Endothelial cell of umbilical vein (primary cell): Measurements from ENCODE around the gene KCNG2. TPM values are rescaled to one million over a fixed set of nuclear protein-coding genes. Genes with fewer than 3 reads are reported as not detected.

Experiments
- BruUV-seq: library from RNA; stranded (reverse); fragments of 400-500 nt; replicated peaks from 2 replicates; lab custom pipeline; 2021; lab: Mats Ljungman, UMichigan
- CTCF ChIA-PET: fragments of 300-600, 350-600 bp; sonication (Branson Sonifier 250); formaldehyde crosslinking; loops from one replicate; lab custom pipeline; 2021; ENCODE audit warnings: antibody characterized with exemption, inconsistent platforms; lab: Charles Lee
- POLR2A ChIA-PET: fragments of 300-600, 350-600 bp; sonication (Branson Sonifier 250); formaldehyde crosslinking; loops from one replicate; lab custom pipeline; 2021; ENCODE audit warnings: antibody characterized with exemption, inconsistent platforms; lab: Charles Lee
- DNase-seq: peaks from one replicate; pipeline ENCODE4 v3.0.0-alpha.2; 2011; ENCODE audit warnings: low read depth, low spot score
- FAIRE-seq: peaks from 2 replicates; lab custom pipeline; 2011; peaks lifted over from hg19 to GRCh38; lab: Jason Lieb, UNC
- H2AFZ ChIP-seq: 2 replicates; pipeline ENCODE4 v1.6.0; 2012; ENCODE audit warnings: low read depth, low read length, control low read depth, inconsistent platforms
- H3K27ac ChIP-seq: 2 replicates; pipeline ENCODE4 v1.5.1; 2011; ENCODE audit warnings: low read depth, mild to moderate bottlenecking, control low read depth, low read length, moderate library complexity; ENCODE audit not compliant: insufficient read depth
- H3K27me3 ChIP-seq, 2 experiments: 2 replicates each; pipeline versions ENCODE4 v1.6.0 to v1.6.1; 2011; ENCODE audit warnings: low read length in 2 of 2, mixed read lengths in 1 of 2; ENCODE audit not compliant: control insufficient read depth in 2 of 2, insufficient read depth in 2 of 2
- H3K36me3 ChIP-seq, 2 experiments: 2 replicates in 1 of 2; 3 replicates in 1 of 2; pipeline ENCODE4 v1.5.1; 2011; ENCODE audit warnings: low read length in 2 of 2, mild to moderate bottlenecking in 1 of 2, moderate library complexity in 1 of 2; ENCODE audit not compliant: control insufficient read depth in 2 of 2, insufficient read depth in 2 of 2; ENCODE audit errors: extremely low read depth in 1 of 2
- H3K4me1 ChIP-seq: 3 replicates; pipeline ENCODE4 v1.5.1; 2011; ENCODE audit warnings: mild to moderate bottlenecking, low read length; ENCODE audit not compliant: control insufficient read depth, insufficient read depth; ENCODE audit errors: extremely low read depth
- H3K4me2 ChIP-seq: 2 replicates; pipeline ENCODE4 v1.6.1; 2011; ENCODE audit warnings: low read length, control low read depth, mixed read lengths; ENCODE audit not compliant: insufficient read depth
- H3K4me3 ChIP-seq, 3 experiments: fragments of 200-600 bp in 1 of 3; sonication (generic), shearing (Covaris generic) in 1 of 3; replicated peaks in 1 of 3; 2 replicates each; pipeline ENCODE4 v1.5.1; 2011 to 2016; ENCODE audit warnings: control low read depth in 3 of 3, low read length in 3 of 3, mild to moderate bottlenecking in 2 of 3, inconsistent platforms in 1 of 3, low read depth in 1 of 3, moderate library complexity in 1 of 3; ENCODE audit not compliant: insufficient read depth in 1 of 3
- H3K79me2 ChIP-seq: 2 replicates; pipeline ENCODE4 v1.6.0; 2012; ENCODE audit warnings: low read length, inconsistent platforms; ENCODE audit not compliant: control insufficient read depth, insufficient read depth
- H3K9ac ChIP-seq: replicated peaks from 2 replicates; pipeline ENCODE3; 2011; ENCODE audit warnings: low read length, control low read depth; ENCODE audit not compliant: insufficient read depth; ENCODE audit errors: extremely low read depth
- H3K9me1 ChIP-seq: replicated peaks from 3 replicates; pipeline ENCODE4 v1.6.0; 2011; ENCODE audit warnings: mild to moderate bottlenecking, low read length; ENCODE audit not compliant: control insufficient read depth, insufficient read depth; ENCODE audit errors: extremely low read depth
- H3K9me3 ChIP-seq: replicated peaks from 2 replicates; pipeline ENCODE4 v1.5.1; 2012; ENCODE audit warnings: low read length, inconsistent platforms; ENCODE audit not compliant: control insufficient read depth, insufficient read depth
- H4K20me1 ChIP-seq: replicated peaks from 2 replicates; pipeline ENCODE3; 2011; ENCODE audit warnings: mild to moderate bottlenecking, low read length; ENCODE audit not compliant: control insufficient read depth, insufficient read depth; ENCODE audit errors: extremely low read depth
- EZH2 ChIP-seq: IDR thresholded peaks from 2 replicates; pipeline ENCODE4 v1.6.1; 2012; ENCODE audit warnings: borderline replicate concordance, low read depth, mild to moderate bottlenecking, moderate library complexity, low read length, inconsistent platforms; ENCODE audit not compliant: severe bottlenecking
- FOS ChIP-seq: IDR thresholded peaks from 2 replicates; pipeline ENCODE4 v1.6.1; 2011; ENCODE audit warnings: mild to moderate bottlenecking, low read length, moderate library complexity, borderline replicate concordance; ENCODE audit not compliant: insufficient read depth
- GATA2 ChIP-seq: IDR thresholded peaks from 2 replicates; pipeline ENCODE4 v1.7.0; 2011; ENCODE audit warnings: low read depth, mild to moderate bottlenecking, moderate library complexity, mixed read lengths, low read length; ENCODE audit not compliant: insufficient read length, insufficient read depth
- JUN ChIP-seq: IDR thresholded peaks from 2 replicates; pipeline ENCODE4 v1.6.1; 2011; ENCODE audit warnings: borderline replicate concordance, low read depth; ENCODE audit not compliant: insufficient read length, insufficient read depth
- MAX ChIP-seq: IDR thresholded peaks from 2 replicates; pipeline ENCODE4 v1.6.1; 2011; ENCODE audit not compliant: insufficient read depth, insufficient read length
- MYC ChIP-seq: IDR thresholded peaks from one replicate; pipeline ENCODE4 v1.6.1; 2011; ENCODE audit warnings: mild to moderate bottlenecking, low read depth, low read length
- POLR2A ChIP-seq: IDR thresholded peaks from 2 replicates; pipeline ENCODE4 v1.6.1; 2012; ENCODE audit warnings: low read depth, mild to moderate bottlenecking, control low read depth, low read length
- POLR2AphosphoS5 ChIP-seq: IDR thresholded peaks from 2 replicates; pipeline ENCODE4 v1.6.1; 2012; ENCODE audit warnings: low read depth, mild to moderate bottlenecking, control low read depth, low read length, moderate library complexity; ENCODE audit not compliant: insufficient read depth
- dilution Hi-C: fragments of 300-500 bp; cut with MboI; formaldehyde crosslinking; loops from one replicate; pipeline ENCODE4 v1.15.0; 2019; ENCODE audit warnings: low sequenced_read_pairs; ENCODE audit not compliant: extremely low pct_ligation_motif_present
- intact Hi-C: fragments of 100-400 bp; cut with micrococcal nuclease; formaldehyde crosslinking; loops from one replicate; pipeline ENCODE4 v1.10.0; 2022
- polyA plus RNA-seq, 4 experiments: library from polyadenylated mRNA; depleted of rRNA in 3 of 4; stranded (reverse) in 3 of 4; unstranded in 1 of 4; fragments of >200 nt; gene quantifications; 2 replicates each; pipeline versions ENCODE4 v1.2.1 to v1.2.3, GENCODE V29; 2011 to 2012; ENCODE audit warnings: missing spikeins in 1 of 4
- total RNA-seq: library from RNA; stranded (reverse); gene quantifications from 2 replicates; pipeline ENCODE4 v1.2.3, GENCODE V29; 2021
- TF ChIP-seq, protein P1 (sequence below), 2 donors: IDR thresholded peaks; 1 replicate in 1 of 2; 2 replicates in 1 of 2; pipeline ENCODE4 v1.5.1; 2011; ENCODE audit warnings: low read length in 2 of 2, mild to moderate bottlenecking in 2 of 2, moderate library complexity in 2 of 2, control low read depth in 1 of 2, inconsistent platforms in 1 of 2, low read depth in 1 of 2; ENCODE audit not compliant: insufficient read depth in 1 of 2; ENCODE audit errors: extremely low read depth in 1 of 2

KCNG2 gene
- total and polyA plus RNA-seq, 2 donors (not counting 3 experiments of a cell fraction or from before 2014, with no cell fraction given), result not detected

- Histone ChIP-seq H3K9me3 (no peaks in the 10 kb centered on the region), H3K36me3 (peaks cover 4 to 22% of the 10 kb centered on the region in 2 experiments), H3K27ac (no peak overlapping the region), H3K9ac (no peak overlapping the region), H3K79me2 (peaks cover 28% of the 10 kb centered on the region), H3K4me3 (no peak overlapping the region), H4K20me1 (no peaks in the 10 kb centered on the region), H3K4me2 (no peak overlapping the region), H3K4me1 (no peaks in the 10 kb centered on the region), H2AFZ (no peak overlapping the region), H3K27me3 (no peaks in the 10 kb centered on the region), H3K9me1 (no peaks in the 10 kb centered on the region)
- no peak for DNase-seq
- TF ChIP-seq, protein P1, sequence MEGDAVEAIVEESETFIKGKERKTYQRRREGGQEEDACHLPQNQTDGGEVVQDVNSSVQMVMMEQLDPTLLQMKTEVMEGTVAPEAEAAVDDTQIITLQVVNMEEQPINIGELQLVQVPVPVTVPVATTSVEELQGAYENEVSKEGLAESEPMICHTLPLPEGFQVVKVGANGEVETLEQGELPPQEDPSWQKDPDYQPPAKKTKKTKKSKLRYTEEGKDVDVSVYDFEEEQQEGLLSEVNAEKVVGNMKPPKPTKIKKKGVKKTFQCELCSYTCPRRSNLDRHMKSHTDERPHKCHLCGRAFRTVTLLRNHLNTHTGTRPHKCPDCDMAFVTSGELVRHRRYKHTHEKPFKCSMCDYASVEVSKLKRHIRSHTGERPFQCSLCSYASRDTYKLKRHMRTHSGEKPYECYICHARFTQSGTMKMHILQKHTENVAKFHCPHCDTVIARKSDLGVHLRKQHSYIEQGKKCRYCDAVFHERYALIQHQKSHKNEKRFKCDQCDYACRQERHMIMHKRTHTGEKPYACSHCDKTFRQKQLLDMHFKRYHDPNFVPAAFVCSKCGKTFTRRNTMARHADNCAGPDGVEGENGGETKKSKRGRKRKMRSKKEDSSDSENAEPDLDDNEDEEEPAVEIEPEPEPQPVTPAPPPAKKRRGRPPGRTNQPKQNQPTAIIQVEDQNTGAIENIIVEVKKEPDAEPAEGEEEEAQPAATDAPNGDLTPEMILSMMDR (IDR thresholded peaks at IDR 0.05; ENCODE audit: extremely low read depth in 1 of 2, insufficient read depth in 1 of 2, low read depth in 1 of 2, low read length in 2 of 2), result no peak
- ChIA-PET POLR2A (no interaction called here), CTCF (no interaction called here)
- no peak for FAIRE-seq
- no TSS peak for BruUV-seq
- intact Hi-C loops (no loop called here), dilution Hi-C loops (no loop called here)
Observed at GRCh38 chr18:79942211-79942610, 144.5 kb downstream of the KCNG2 start.

DNA sequence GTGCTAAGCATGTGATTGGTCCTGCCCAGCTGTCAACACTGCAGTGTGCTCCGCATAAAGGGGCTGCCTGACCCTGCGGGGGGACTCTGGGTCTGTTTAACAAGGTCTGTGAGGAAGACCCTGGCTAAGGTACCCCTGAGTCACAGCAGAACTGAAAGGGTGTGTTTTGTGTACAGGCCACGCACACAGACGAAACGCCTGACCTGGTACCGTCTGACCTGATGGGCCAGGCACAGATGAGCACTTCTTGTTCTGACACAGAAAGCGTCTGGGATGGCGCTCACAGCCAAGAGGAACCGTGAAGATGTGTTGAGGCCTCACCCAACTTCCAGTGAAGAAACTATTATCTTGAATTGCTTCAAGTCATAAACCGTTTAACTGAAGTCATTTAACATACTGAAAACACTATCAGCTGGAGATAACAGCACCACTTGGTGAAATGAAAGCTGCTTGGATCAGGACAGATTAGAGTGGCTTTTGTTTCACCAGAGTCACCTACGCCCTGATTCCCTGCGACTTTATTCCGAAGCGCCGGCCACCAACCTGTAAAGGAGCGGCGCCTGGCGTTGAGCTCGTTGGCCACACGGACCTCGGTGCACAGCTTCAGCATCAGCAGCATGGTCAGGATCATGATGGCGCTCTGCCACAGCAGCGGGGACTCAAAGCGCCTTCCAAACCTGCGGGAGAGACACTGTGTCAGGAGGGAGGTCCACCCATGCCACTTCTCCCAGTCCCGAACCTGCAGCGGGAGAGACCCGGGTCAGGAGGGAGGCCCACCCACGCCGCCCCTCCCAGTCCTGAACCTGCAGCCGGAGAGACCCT is 145.3 kb downstream of the KCNG2 start:
- intact Hi-C loops, result no loop called here
- H3K9me3 ChIP-seq, result no peaks in the 10 kb centered on the region
- H3K9me1 ChIP-seq, result no peaks in the 10 kb centered on the region
- no peak overlapping the region for H2AFZ ChIP-seq
- ChIA-PET POLR2A (no interaction called here), CTCF (no interaction called here)
- BruUV-seq, result no TSS peak
- H3K4me3 ChIP-seq, result no peak overlapping the region
- H4K20me1 ChIP-seq, result no peaks in the 10 kb centered on the region
- no peaks in the 10 kb centered on the region for H3K27me3 ChIP-seq
- peaks cover 27% of the 10 kb centered on the region for H3K79me2 ChIP-seq
- no peak overlapping the region for H3K27ac ChIP-seq
- H3K36me3 ChIP-seq, result peaks cover 4 to 22% of the 10 kb centered on the region in 2 experiments
- TF ChIP-seq POLR2A (no peak), MYC (no peak), EZH2 (no peak), MAX (no peak), FOS (no peak), POLR2AphosphoS5 (no peak), GATA2 (no peak), JUN (no peak)
- TF ChIP-seq, protein P1 (IDR thresholded peaks at IDR 0.05; ENCODE audit: extremely low read depth in 1 of 2, insufficient read depth in 1 of 2, low read depth in 1 of 2, low read length in 2 of 2), result no peak
- no peaks in the 10 kb centered on the region for H3K4me1 ChIP-seq
- dilution Hi-C loops, result no loop called here
- no peak overlapping the region for H3K9ac ChIP-seq
- H3K4me2 ChIP-seq, result no peak overlapping the region
- FAIRE-seq (no peak), DNase-seq (no peak)
